Measurements from ENCODE around the gene ASPDH. TPM values are rescaled to one million over a fixed set of nuclear protein-coding genes. Genes with fewer than 3 reads are reported as not detected.
"Not testable (repeated sequence)": the region's sequence is repeated elsewhere in the genome, so short reads cannot be mapped to it uniquely, and the experiment has no call there.

ASPDH gene
- polyA plus RNA-seq, 2 donors: not detected

- Histone ChIP-seq H3K4me1 (ENCODE audit: control insufficient read depth in 2 of 2, insufficient read depth in 2 of 2, low read length in 1 of 2) (no peaks in the 10 kb centered on the region), H3K36me3 (ENCODE audit: control insufficient read depth in 2 of 2, insufficient read depth in 2 of 2, low read length in 1 of 2) (no peaks in the 10 kb centered on the region), H3K27ac (ENCODE audit: low read depth in 2 of 2, low read length in 1 of 2) (no peak overlapping the region), H3K27me3 (ENCODE audit: control insufficient read depth in 1 of 2, insufficient read depth in 2 of 2, low read length in 2 of 2) (peaks cover 0 to 2% of the 10 kb centered on the region in 2 donors), H3K9me3 (ENCODE audit: control insufficient read depth in 2 of 2, insufficient read depth in 1 of 2, low read depth in 1 of 2, low read length in 1 of 2) (peaks cover 0 to 6% of the 10 kb centered on the region in 2 donors), H3K4me3 (ENCODE audit: low read depth in 1 of 2, low read length in 2 of 2) (no peak overlapping the region)
- 52 to 63% methylated on average over 3 of the region's 3 CpGs for WGBS, 2 donors
Observed at GRCh38 chr19:50534478-50534877, 20.8 kb upstream of the ASPDH start.

GRCh38 chr19:50532952-50533351 lies 19.2 kb upstream of the ASPDH start:
- Histone ChIP-seq H3K27ac (ENCODE audit: low read depth in 2 of 2, low read length in 1 of 2) (no peak overlapping the region), H3K4me1 (ENCODE audit: control insufficient read depth in 2 of 2, insufficient read depth in 2 of 2, low read length in 1 of 2) (no peaks in the 10 kb centered on the region), H3K9me3 (ENCODE audit: control insufficient read depth in 2 of 2, insufficient read depth in 1 of 2, low read depth in 1 of 2, low read length in 1 of 2) (peaks cover 0 to 6% of the 10 kb centered on the region in 2 donors), H3K36me3 (ENCODE audit: control insufficient read depth in 2 of 2, insufficient read depth in 2 of 2, low read length in 1 of 2) (no peaks in the 10 kb centered on the region), H3K27me3 (ENCODE audit: control insufficient read depth in 1 of 2, insufficient read depth in 2 of 2, low read length in 2 of 2) (peaks cover 0 to 2% of the 10 kb centered on the region in 2 donors), H3K4me3 (ENCODE audit: low read depth in 1 of 2, low read length in 2 of 2) (no peak overlapping the region)
- WGBS, 2 donors: 88 to 91% methylated on average over 4 of the region's 4 CpGs

- peaks cover 0 to 6% of the 10 kb centered on the region in 2 donors for H3K9me3 ChIP-seq (ENCODE audit: control insufficient read depth in 2 of 2, insufficient read depth in 1 of 2, low read depth in 1 of 2, low read length in 1 of 2)
- no peak overlapping the region for H3K27ac ChIP-seq (ENCODE audit: low read depth in 2 of 2, low read length in 1 of 2)
- 61 to 64% methylated on average over 14 of the region's 14 CpGs for WGBS, 2 donors
- peaks cover 0 to 2% of the 10 kb centered on the region in 2 donors for H3K27me3 ChIP-seq (ENCODE audit: control insufficient read depth in 1 of 2, insufficient read depth in 2 of 2, low read length in 2 of 2)
- H3K4me1 ChIP-seq (ENCODE audit: control insufficient read depth in 2 of 2, insufficient read depth in 2 of 2, low read length in 1 of 2): no peaks in the 10 kb centered on the region
- no peak overlapping the region for H3K4me3 ChIP-seq (ENCODE audit: low read depth in 1 of 2, low read length in 2 of 2)
- no peaks in the 10 kb centered on the region for H3K36me3 ChIP-seq (ENCODE audit: control insufficient read depth in 2 of 2, insufficient read depth in 2 of 2, low read length in 1 of 2)
Observed at GRCh38 chr19:50531171-50531612, 17.5 kb upstream of the ASPDH start.

GRCh38 chr19:50528052-50528451 lies 14.3 kb upstream of the ASPDH start:
- WGBS, 2 donors: 84 to 91% methylated on average over 3 of the region's 3 CpGs
- not testable (repeated sequence) for H3K36me3 ChIP-seq (ENCODE audit: control insufficient read depth in 2 of 2, insufficient read depth in 2 of 2, low read length in 1 of 2); H3K27me3 ChIP-seq (ENCODE audit: control insufficient read depth in 1 of 2, insufficient read depth in 2 of 2, low read length in 2 of 2); H3K4me1 ChIP-seq (ENCODE audit: control insufficient read depth in 2 of 2, insufficient read depth in 2 of 2, low read length in 1 of 2); H3K9me3 ChIP-seq (ENCODE audit: control insufficient read depth in 2 of 2, insufficient read depth in 1 of 2, low read depth in 1 of 2, low read length in 1 of 2); H3K4me3 ChIP-seq (ENCODE audit: low read depth in 1 of 2, low read length in 2 of 2); H3K27ac ChIP-seq (ENCODE audit: low read depth in 2 of 2, low read length in 1 of 2)

GRCh38 chr19:50522881-50523280 lies 9.2 kb upstream of the ASPDH start:
- WGBS, 2 donors: 84 to 89% methylated on average over 10 of the region's 10 CpGs
- peaks cover 0 to 2% of the 10 kb centered on the region in 2 donors for H3K4me1 ChIP-seq (ENCODE audit: control insufficient read depth in 2 of 2, insufficient read depth in 2 of 2, low read length in 1 of 2)

GRCh38 chr19:50520822-50521465 lies 7.2 kb upstream of the ASPDH start:
- H3K4me3 ChIP-seq (ENCODE audit: low read depth in 1 of 2, low read length in 2 of 2): no peak overlapping the region
- H3K27ac ChIP-seq (ENCODE audit: low read depth in 2 of 2, low read length in 1 of 2): no peak overlapping the region
- WGBS, 2 donors: 79 to 82% methylated on average over 17 of the region's 17 CpGs
- peaks cover 2 to 3% of the 10 kb centered on the region in 2 donors for H3K4me1 ChIP-seq (ENCODE audit: control insufficient read depth in 2 of 2, insufficient read depth in 2 of 2, low read length in 1 of 2)
- H3K9me3 ChIP-seq (ENCODE audit: control insufficient read depth in 2 of 2, insufficient read depth in 1 of 2, low read depth in 1 of 2, low read length in 1 of 2): peaks cover 0 to 5% of the 10 kb centered on the region in 2 donors
- H3K36me3 ChIP-seq (ENCODE audit: control insufficient read depth in 2 of 2, insufficient read depth in 2 of 2, low read length in 1 of 2): no peaks in the 10 kb centered on the region
- no peaks in the 10 kb centered on the region for H3K27me3 ChIP-seq (ENCODE audit: control insufficient read depth in 1 of 2, insufficient read depth in 2 of 2, low read length in 2 of 2)

More at GRCh38 chr19:50522881-50523280, 9.2 kb upstream of the ASPDH start:
- no peaks in the 10 kb centered on the region for H3K36me3 ChIP-seq (ENCODE audit: control insufficient read depth in 2 of 2, insufficient read depth in 2 of 2, low read length in 1 of 2)
- H3K27ac ChIP-seq (ENCODE audit: low read depth in 2 of 2, low read length in 1 of 2): no peak overlapping the region
- peaks cover 0 to 5% of the 10 kb centered on the region in 2 donors for H3K9me3 ChIP-seq (ENCODE audit: control insufficient read depth in 2 of 2, insufficient read depth in 1 of 2, low read depth in 1 of 2, low read length in 1 of 2)
- no peaks in the 10 kb centered on the region for H3K27me3 ChIP-seq (ENCODE audit: control insufficient read depth in 1 of 2, insufficient read depth in 2 of 2, low read length in 2 of 2)
- H3K4me3 ChIP-seq (ENCODE audit: low read depth in 1 of 2, low read length in 2 of 2): no peak overlapping the region

- Histone ChIP-seq H3K9me3 (ENCODE audit: control insufficient read depth in 2 of 2, insufficient read depth in 1 of 2, low read depth in 1 of 2, low read length in 1 of 2) (peaks cover 0 to 5% of the 10 kb centered on the region in 2 donors), H3K4me1 (ENCODE audit: control insufficient read depth in 2 of 2, insufficient read depth in 2 of 2, low read length in 1 of 2) (peaks cover 2 to 6% of the 10 kb centered on the region in 2 donors), H3K27me3 (ENCODE audit: control insufficient read depth in 1 of 2, insufficient read depth in 2 of 2, low read length in 2 of 2) (no peaks in the 10 kb centered on the region), H3K36me3 (ENCODE audit: control insufficient read depth in 2 of 2, insufficient read depth in 2 of 2, low read length in 1 of 2) (no peaks in the 10 kb centered on the region), H3K27ac (ENCODE audit: low read depth in 2 of 2, low read length in 1 of 2) (no peak overlapping the region), H3K4me3 (ENCODE audit: low read depth in 1 of 2, low read length in 2 of 2) (no peak overlapping the region)
- 96% methylated on average over 39 to 40 of the region's 40 CpGs for WGBS, 2 donors
Observed at GRCh38 chr19:50519006-50519575, 5.4 kb upstream of the ASPDH start.

- WGBS, 2 donors: 95% methylated on average over 86 to 87 of the region's 87 CpGs
- H3K36me3 ChIP-seq (ENCODE audit: control insufficient read depth in 2 of 2, insufficient read depth in 2 of 2, low read length in 1 of 2): no peaks in the 10 kb centered on the region
- peaks cover 0 to 5% of the 10 kb centered on the region in 2 donors for H3K9me3 ChIP-seq (ENCODE audit: control insufficient read depth in 2 of 2, insufficient read depth in 1 of 2, low read depth in 1 of 2, low read length in 1 of 2)
- peaks cover 2 to 6% of the 10 kb centered on the region in 2 donors for H3K4me1 ChIP-seq (ENCODE audit: control insufficient read depth in 2 of 2, insufficient read depth in 2 of 2, low read length in 1 of 2)
- no peaks in the 10 kb centered on the region for H3K27me3 ChIP-seq (ENCODE audit: control insufficient read depth in 1 of 2, insufficient read depth in 2 of 2, low read length in 2 of 2)
- no peak overlapping the region for H3K27ac ChIP-seq (ENCODE audit: low read depth in 2 of 2, low read length in 1 of 2)
- no peak overlapping the region for H3K4me3 ChIP-seq (ENCODE audit: low read depth in 1 of 2, low read length in 2 of 2)
Observed at GRCh38 chr19:50518091-50519005, 4.6 kb upstream of the ASPDH start.

- Histone ChIP-seq H3K4me1 (ENCODE audit: control insufficient read depth in 2 of 2, insufficient read depth in 2 of 2, low read length in 1 of 2) (peaks cover 0 to 6% of the 10 kb centered on the region in 2 donors), H3K36me3 (ENCODE audit: control insufficient read depth in 2 of 2, insufficient read depth in 2 of 2, low read length in 1 of 2) (no peaks in the 10 kb centered on the region), H3K27ac (ENCODE audit: low read depth in 2 of 2, low read length in 1 of 2) (no peak overlapping the region), H3K4me3 (ENCODE audit: low read depth in 1 of 2, low read length in 2 of 2) (no peak overlapping the region), H3K9me3 (ENCODE audit: control insufficient read depth in 2 of 2, insufficient read depth in 1 of 2, low read depth in 1 of 2, low read length in 1 of 2) (peaks cover 0 to 5% of the 10 kb centered on the region in 2 donors), H3K27me3 (ENCODE audit: control insufficient read depth in 1 of 2, insufficient read depth in 2 of 2, low read length in 2 of 2) (no peaks in the 10 kb centered on the region)
- WGBS, 2 donors: 95 to 97% methylated on average over 36 to 37 of the region's 37 CpGs
Observed at GRCh38 chr19:50517704-50518075, 4.0 kb upstream of the ASPDH start.

All from esophagus (tissue), 2 donors.